ENCODE measurements around the gene SERPINC1. TPM values are rescaled to one million over a fixed set of nuclear protein-coding genes. Genes with fewer than 3 reads are reported as not detected.
"Not testable (repeated sequence)": the region's sequence is repeated elsewhere in the genome, so short reads cannot be mapped to it uniquely, and the experiment has no call there.

The SERPINC1 gene
- total and polyA plus RNA-seq, 2 experiments from 2014 or later = 85.4 to 125 TPM

GRCh38 chr1:173860065-173860464 is 57.1 kb downstream of the SERPINC1 start:
- peaks cover 5% of the 10 kb centered on the region for H3K36me3 ChIP-seq (replicated peaks; ENCODE audit: insufficient read depth, low read depth)
- DNase-seq (ENCODE audit: low spot score) = no peak

GRCh38 chr1:173859547-173859946 is 57.6 kb downstream of the SERPINC1 start:
- H3K79me2 ChIP-seq; H4K20me1 ChIP-seq (ENCODE audit: insufficient read depth, poor library complexity, severe bottlenecking); H3K27me3 ChIP-seq; H3K27ac ChIP-seq; H3K4me3 ChIP-seq; H3K9me2 ChIP-seq (replicated peaks; ENCODE audit: insufficient read depth); H2AFZ ChIP-seq; DNase-seq (ENCODE audit: low spot score); H3K4me1 ChIP-seq (ENCODE audit: insufficient read depth); H3K9me3 ChIP-seq (ENCODE audit: low read depth); H3K4me2 ChIP-seq; H3K36me3 ChIP-seq (replicated peaks; ENCODE audit: insufficient read depth, low read depth): not testable (repeated sequence)
- WGBS (ENCODE audit: low lambda C conversion rate, missing lambda C conversion rate) = 99% methylated on average over 5 of the region's 5 CpGs

More at GRCh38 chr1:173860065-173860464, 57.1 kb downstream of the SERPINC1 start:
- Histone ChIP-seq H3K4me3 (no peak overlapping the region), H3K27me3 (no peaks in the 10 kb centered on the region), H3K27ac (no peak overlapping the region), H3K79me2 (peaks cover 3% of the 10 kb centered on the region), H3K9me2 (replicated peaks; ENCODE audit: insufficient read depth) (no peaks in the 10 kb centered on the region), H3K4me1 (ENCODE audit: insufficient read depth) (peaks cover 5% of the 10 kb centered on the region), H3K9me3 (ENCODE audit: low read depth) (no peaks in the 10 kb centered on the region), H4K20me1 (ENCODE audit: insufficient read depth, poor library complexity, severe bottlenecking) (peaks cover 6% of the 10 kb centered on the region), H3K4me2 (no peak overlapping the region), H2AFZ (no peak overlapping the region)
- no peak for TF ChIP-seq EZH2 (IDR thresholded peaks at IDR 0.05; ENCODE audit: borderline replicate concordance)
- TF ChIP-seq, protein P1, sequence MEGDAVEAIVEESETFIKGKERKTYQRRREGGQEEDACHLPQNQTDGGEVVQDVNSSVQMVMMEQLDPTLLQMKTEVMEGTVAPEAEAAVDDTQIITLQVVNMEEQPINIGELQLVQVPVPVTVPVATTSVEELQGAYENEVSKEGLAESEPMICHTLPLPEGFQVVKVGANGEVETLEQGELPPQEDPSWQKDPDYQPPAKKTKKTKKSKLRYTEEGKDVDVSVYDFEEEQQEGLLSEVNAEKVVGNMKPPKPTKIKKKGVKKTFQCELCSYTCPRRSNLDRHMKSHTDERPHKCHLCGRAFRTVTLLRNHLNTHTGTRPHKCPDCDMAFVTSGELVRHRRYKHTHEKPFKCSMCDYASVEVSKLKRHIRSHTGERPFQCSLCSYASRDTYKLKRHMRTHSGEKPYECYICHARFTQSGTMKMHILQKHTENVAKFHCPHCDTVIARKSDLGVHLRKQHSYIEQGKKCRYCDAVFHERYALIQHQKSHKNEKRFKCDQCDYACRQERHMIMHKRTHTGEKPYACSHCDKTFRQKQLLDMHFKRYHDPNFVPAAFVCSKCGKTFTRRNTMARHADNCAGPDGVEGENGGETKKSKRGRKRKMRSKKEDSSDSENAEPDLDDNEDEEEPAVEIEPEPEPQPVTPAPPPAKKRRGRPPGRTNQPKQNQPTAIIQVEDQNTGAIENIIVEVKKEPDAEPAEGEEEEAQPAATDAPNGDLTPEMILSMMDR (IDR thresholded peaks at IDR 0.05; ENCODE audit: poor library complexity) = no peak
- WGBS (ENCODE audit: low lambda C conversion rate, missing lambda C conversion rate) = 91% methylated on average over 1 of the region's 1 CpG

- no peaks in the 10 kb centered on the region for H3K79me2 ChIP-seq
- 90% methylated on average over 4 of the region's 4 CpGs for WGBS (ENCODE audit: low lambda C conversion rate, missing lambda C conversion rate)
- DNase-seq (ENCODE audit: low spot score) = no peak
- H3K27ac ChIP-seq = peak overlapping the region; percentile 0
- H3K4me2 ChIP-seq = no peak overlapping the region
- no peaks in the 10 kb centered on the region for H3K36me3 ChIP-seq (replicated peaks; ENCODE audit: insufficient read depth, low read depth)
- no peaks in the 10 kb centered on the region for H4K20me1 ChIP-seq (ENCODE audit: insufficient read depth, poor library complexity, severe bottlenecking)
- peaks cover 5% of the 10 kb centered on the region for H3K4me1 ChIP-seq (ENCODE audit: insufficient read depth)
- TF ChIP-seq, protein P1 (IDR thresholded peaks at IDR 0.05; ENCODE audit: poor library complexity) = no peak
- H2AFZ ChIP-seq = no peak overlapping the region
- H3K27me3 ChIP-seq = no peaks in the 10 kb centered on the region
- H3K9me2 ChIP-seq (replicated peaks; ENCODE audit: insufficient read depth) = no peaks in the 10 kb centered on the region
- no peak overlapping the region for H3K4me3 ChIP-seq
- H3K9me3 ChIP-seq (ENCODE audit: low read depth) = no peaks in the 10 kb centered on the region
Measured at GRCh38 chr1:173857363-173857917, 59.7 kb downstream of the SERPINC1 start.

DNA sequence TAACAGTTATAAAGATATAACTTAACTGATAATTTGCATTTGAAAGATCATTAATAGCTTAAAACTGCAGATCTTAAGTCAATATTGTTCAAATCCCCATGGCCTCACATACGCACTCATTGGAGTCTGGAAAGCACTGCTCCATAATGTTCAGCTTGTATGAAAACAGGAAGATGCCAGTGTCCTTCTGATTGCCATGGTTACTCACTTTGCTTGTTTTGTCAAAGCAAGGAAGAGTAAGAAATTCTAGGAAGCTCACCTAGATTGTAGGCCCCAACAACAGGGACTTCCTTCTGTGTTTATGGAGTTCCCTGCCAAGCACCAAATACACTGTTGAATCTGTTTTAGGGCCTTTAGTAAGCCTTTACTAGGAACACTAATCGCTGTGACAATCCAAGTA is 60.2 kb downstream of the SERPINC1 start:
- no peaks in the 10 kb centered on the region for H3K36me3 ChIP-seq (replicated peaks; ENCODE audit: insufficient read depth, low read depth)
- no peak overlapping the region for H2AFZ ChIP-seq
- no peaks in the 10 kb centered on the region for H3K9me2 ChIP-seq (replicated peaks; ENCODE audit: insufficient read depth)
- no peak overlapping the region for H3K4me3 ChIP-seq
- H3K9me3 ChIP-seq (ENCODE audit: low read depth) = no peaks in the 10 kb centered on the region
- no peaks in the 10 kb centered on the region for H4K20me1 ChIP-seq (ENCODE audit: insufficient read depth, poor library complexity, severe bottlenecking)
- H3K4me1 ChIP-seq (ENCODE audit: insufficient read depth) = peaks cover 5% of the 10 kb centered on the region
- no peaks in the 10 kb centered on the region for H3K79me2 ChIP-seq
- peak overlapping the region; percentile 0 for H3K27ac ChIP-seq
- TF ChIP-seq, protein P1 (IDR thresholded peaks at IDR 0.05; ENCODE audit: poor library complexity) = no peak
- TF ChIP-seq EZH2phosphoT487 (IDR thresholded peaks at IDR 0.05; ENCODE audit: low read depth, severe bottlenecking, unreplicated experiment) (no peak), EZH2 (IDR thresholded peaks at IDR 0.05; ENCODE audit: borderline replicate concordance) (no peak)
- H3K4me2 ChIP-seq = no peak overlapping the region
- WGBS (ENCODE audit: low lambda C conversion rate, missing lambda C conversion rate) = 91% methylated on average over 2 of the region's 2 CpGs
- no peaks in the 10 kb centered on the region for H3K27me3 ChIP-seq
- no peak for DNase-seq (ENCODE audit: low spot score)
